H9 (cell line): Measurements from ENCODE around the gene CACNA1D. TPM values are rescaled to one million over a fixed set of nuclear protein-coding genes. Genes with fewer than 3 reads are reported as not detected.
A peak's percentile ranks its signal among the peaks of the same experiment; 100 is the strongest.

Experiments used
- DNase-seq: peaks from one replicate; pipeline ENCODE4 v3.0.0-alpha.2; 2017
- H2AFZ ChIP-seq: one replicate; pipeline ENCODE4 v1.6.1; 2013; ENCODE audit warnings: mild to moderate bottlenecking, low read length, control low read depth, moderate library complexity
- H2AK5ac ChIP-seq: 2 replicates; pipeline ENCODE4 v1.6.1; 2013; ENCODE audit warnings: low read length, control low read depth, mixed read lengths; ENCODE audit not compliant: insufficient read length
- H2BK120ac ChIP-seq: one replicate; pipeline ENCODE4 v1.6.1; 2013; ENCODE audit warnings: low read depth, mild to moderate bottlenecking, low read length, control low read depth, inconsistent platforms; ENCODE audit not compliant: poor library complexity, severe bottlenecking
- H2BK12ac ChIP-seq: 2 replicates; pipeline ENCODE4 v1.6.1; 2013; ENCODE audit warnings: low read length, control low read depth, mixed read lengths, low read depth; ENCODE audit not compliant: insufficient read length
- H2BK15ac ChIP-seq: 2 replicates; pipeline ENCODE4 v1.6.1; 2013; ENCODE audit warnings: low read depth, low read length, control low read depth
- H2BK20ac ChIP-seq: one replicate; pipeline ENCODE4 v1.6.1; 2013; ENCODE audit warnings: low read depth, mild to moderate bottlenecking, low read length, control low read depth, inconsistent platforms; ENCODE audit not compliant: poor library complexity, severe bottlenecking
- H2BK5ac ChIP-seq: 2 replicates; pipeline ENCODE4 v1.6.1; 2013; ENCODE audit warnings: low read length, control low read depth, mixed read lengths; ENCODE audit not compliant: insufficient read length
- H3K14ac ChIP-seq: 2 replicates; pipeline ENCODE4 v1.6.1; 2013; ENCODE audit warnings: low read length, control low read depth; ENCODE audit not compliant: insufficient read depth
- H3K18ac ChIP-seq: 2 replicates; pipeline ENCODE4 v1.6.1; 2013; ENCODE audit warnings: low read depth, mild to moderate bottlenecking, mixed read lengths, low read length, control low read depth; ENCODE audit not compliant: insufficient read length
- H3K23ac ChIP-seq: 2 replicates; pipeline ENCODE4 v1.6.1; 2013; ENCODE audit warnings: low read length, control low read depth, mixed read lengths, low read depth; ENCODE audit not compliant: insufficient read length
- H3K23me2 ChIP-seq: 2 replicates; pipeline ENCODE4 v1.6.1; 2013; ENCODE audit warnings: low read depth, mild to moderate bottlenecking, mixed read lengths, low read length, control low read depth; ENCODE audit not compliant: insufficient read length, poor library complexity, severe bottlenecking
- H3K27ac ChIP-seq: 2 replicates; pipeline ENCODE4 v1.5.1; 2013; ENCODE audit warnings: low read length, control low read depth, mixed read lengths, low read depth; ENCODE audit not compliant: insufficient read length
- H3K27me3 ChIP-seq: 2 replicates; pipeline ENCODE4 v1.6.1; 2013; ENCODE audit warnings: low read length, control low read depth, inconsistent platforms; ENCODE audit not compliant: insufficient read depth
- H3K4ac ChIP-seq: 2 replicates; pipeline ENCODE4 v1.6.1; 2013; ENCODE audit warnings: low read depth, mild to moderate bottlenecking, control low read depth, inconsistent platforms, low read length, moderate library complexity
- H3K4me1 ChIP-seq: 2 replicates; pipeline ENCODE4 v1.6.1; 2013; ENCODE audit warnings: low read length, control low read depth, inconsistent platforms; ENCODE audit not compliant: insufficient read depth
- H3K4me2 ChIP-seq: 2 replicates; pipeline ENCODE4 v1.6.1; 2013; ENCODE audit warnings: low read length, control low read depth, mixed read lengths; ENCODE audit not compliant: insufficient read length, insufficient read depth
- H3K56ac ChIP-seq: 2 replicates; pipeline ENCODE4 v1.6.1; 2013; ENCODE audit warnings: low read depth, mild to moderate bottlenecking, mixed read lengths, low read length, control low read depth; ENCODE audit not compliant: insufficient read length
- H3K79me1 ChIP-seq: 2 replicates; pipeline ENCODE4 v1.6.1; 2013; ENCODE audit warnings: low read depth, mild to moderate bottlenecking, moderate library complexity, low read length, control low read depth, inconsistent platforms; ENCODE audit not compliant: insufficient read depth, poor library complexity, severe bottlenecking
- H3K79me2 ChIP-seq: 2 replicates; pipeline ENCODE4 v1.6.1; 2013; ENCODE audit warnings: low read length, control low read depth, inconsistent platforms; ENCODE audit not compliant: insufficient read depth
- H3K9ac ChIP-seq: 2 replicates; pipeline ENCODE4 v1.6.1; 2013; ENCODE audit warnings: low read length, control low read depth, mixed read lengths; ENCODE audit not compliant: insufficient read length; ENCODE audit errors: extremely low read depth
- H3K9me3 ChIP-seq: one replicate; pipeline ENCODE4 v1.6.1; 2013; ENCODE audit warnings: low read depth, low read length, inconsistent platforms; ENCODE audit not compliant: control insufficient read depth
- H3T11ph ChIP-seq: one replicate; pipeline ENCODE4 v1.6.1; 2013; ENCODE audit warnings: mild to moderate bottlenecking, low read length, control low read depth, inconsistent platforms
- H4K20me1 ChIP-seq: one replicate; pipeline ENCODE4 v1.6.1; 2013; ENCODE audit not compliant: control insufficient read depth, insufficient read length, insufficient read depth
- H4K5ac ChIP-seq: 2 replicates; pipeline ENCODE4 v1.6.1; 2013; ENCODE audit warnings: low read depth, mild to moderate bottlenecking, mixed read lengths, low read length, control low read depth; ENCODE audit not compliant: insufficient read length
- H4K8ac ChIP-seq: replicated peaks from 2 replicates; pipeline ENCODE4 v1.6.1; 2013; ENCODE audit warnings: low read length, control low read depth, mixed read lengths, low read depth; ENCODE audit not compliant: insufficient read length
- H4K91ac ChIP-seq: 2 replicates; pipeline ENCODE4 v1.6.1; 2013; ENCODE audit warnings: low read depth, mild to moderate bottlenecking, moderate library complexity, mixed read lengths, low read length, control low read depth; ENCODE audit not compliant: insufficient read length
- H3K27ac Mint-ChIP-seq, 3 experiments: 2 replicates in 2 of 3; 3 replicates in 1 of 3; pipeline ENCODE4 v1.8.0; 2020 to 2021; ENCODE audit warnings: mixed read lengths in 3 of 3, mild to moderate bottlenecking in 1 of 3, moderate library complexity in 1 of 3
- H3K27me3 Mint-ChIP-seq: 2 replicates; pipeline ENCODE4 v1.8.0; 2021; ENCODE audit warnings: low read depth, mild to moderate bottlenecking, moderate library complexity, mixed read lengths
- H3K36me3 Mint-ChIP-seq, 3 experiments: 2 replicates in 2 of 3; 3 replicates in 1 of 3; pipeline ENCODE4 v1.8.0; 2020 to 2021; ENCODE audit warnings: low read depth in 3 of 3, mixed read lengths in 3 of 3; ENCODE audit not compliant: insufficient read depth in 1 of 3
- H3K4me1 Mint-ChIP-seq, 2 experiments: 2 replicates each; pipeline ENCODE4 v1.8.0; 2020; ENCODE audit warnings: mixed read lengths in 2 of 2
- H3K4me3 Mint-ChIP-seq, 2 experiments: 2 replicates in 1 of 2; 3 replicates in 1 of 2; pipeline ENCODE4 v1.8.0; 2020 to 2021; ENCODE audit warnings: mild to moderate bottlenecking in 2 of 2, mixed read lengths in 2 of 2, moderate library complexity in 1 of 2
- H3K9me3 Mint-ChIP-seq, 2 experiments: 2 replicates in 1 of 2; 3 replicates in 1 of 2; pipeline ENCODE4 v1.8.0; 2020; ENCODE audit warnings: mild to moderate bottlenecking in 2 of 2, mixed read lengths in 2 of 2, moderate library complexity in 1 of 2
- CTCF ChIP-seq: fragments of 200-600 bp; sonication (generic); conservative IDR thresholded peaks from 3 replicates; pipeline ENCODE4 v1.8.0; 2021; ENCODE audit warnings: antibody characterized with exemption, mild to moderate bottlenecking
- whole genome bisulfite sequencing: extraction: QIAGEN DNeasy Blood & Tissue Kit; methylation state at CpG from one replicate; pipeline ENCODE4 v1.1.7; 2013; ENCODE audit warnings: missing lambda C conversion rate, low lambda C conversion rate, mixed read lengths; ENCODE audit not compliant: insufficient read length; ENCODE audit errors: extremely low coverage; 5-methylcytosine and 5-hydroxymethylcytosine counted together
- total RNA-seq: library from RNA; stranded (reverse); gene quantifications from 2 replicates; pipeline ENCODE4 v1.2.1, GENCODE V29; 2021

The CACNA1D gene
- total RNA-seq, 1 experiment from 2014 or later: 3.5 TPM

DNA sequence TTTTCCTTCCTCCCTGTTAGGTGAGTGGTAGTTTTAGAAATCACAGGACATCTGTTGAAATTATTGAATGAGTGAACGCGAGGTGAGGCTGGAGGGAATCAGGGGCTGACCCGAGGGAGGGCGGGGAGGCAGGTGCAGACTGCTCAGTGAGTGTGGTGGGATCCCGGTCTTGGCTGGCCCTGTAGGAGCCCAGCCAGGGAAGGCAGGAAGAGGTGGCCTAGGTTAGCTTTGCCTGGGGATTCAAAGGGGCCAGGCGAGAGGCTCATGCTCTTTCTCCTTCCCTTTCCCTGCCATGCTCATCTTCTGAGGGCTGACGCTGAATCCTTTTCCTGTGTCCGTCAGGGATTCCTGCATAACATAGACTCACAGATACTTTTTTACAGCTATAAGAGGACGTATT lies 15.1 kb downstream of the CACNA1D start:
- H3K36me3 Mint-ChIP-seq: no peaks in the 10 kb centered on the region
- Histone ChIP-seq H3K56ac (no peak overlapping the region), H2BK5ac (no peak overlapping the region), H3K79me2 (no peaks in the 10 kb centered on the region), H3K4me1 (peaks cover 2% of the 10 kb centered on the region; the same call in 1 of the 2 replicates), H3T11ph (no peak overlapping the region), H3K27ac (no peak overlapping the region), H3K14ac (no peak overlapping the region), H2BK15ac (no peak overlapping the region), H4K5ac (no peak overlapping the region), H3K79me1 (no peaks in the 10 kb centered on the region), H4K20me1 (no peaks in the 10 kb centered on the region), H3K4me2 (no peak overlapping the region), H3K23me2 (no peaks in the 10 kb centered on the region), H2BK12ac (no peak overlapping the region), H4K8ac (no peak overlapping the region), H2BK120ac (no peak overlapping the region), H3K4ac (no peak overlapping the region), H2BK20ac (no peak overlapping the region), H2AK5ac (no peak overlapping the region), H3K9me3 (no peaks in the 10 kb centered on the region), H3K18ac (no peak overlapping the region), H2AFZ (no peak overlapping the region), H3K23ac (no peak overlapping the region), H3K27me3 (no peaks in the 10 kb centered on the region; the same call in 1 of the 2 replicates), H3K9ac (no peak overlapping the region), H4K91ac (no peak overlapping the region)
- WGBS: no CpG with 5 or more reads among the region's 9 CpGs
- peak overlapping the region in 2 of 3 experiments; percentile 27 to 42; a peak in 3 of 7 replicates for H3K27ac Mint-ChIP-seq
- H3K4me1 Mint-ChIP-seq: peaks cover 26 to 37% of the 10 kb centered on the region in 2 experiments
- no peak overlapping the region for H3K4me3 Mint-ChIP-seq
- no peaks in the 10 kb centered on the region for H3K9me3 Mint-ChIP-seq
- TF ChIP-seq CTCF: no peak
- no peaks in the 10 kb centered on the region; the same call in 1 of the 2 replicates for H3K27me3 Mint-ChIP-seq
- peak; percentile 37 for DNase-seq
